GM19324 (cell line): ENCODE results near the gene NEU4.
"Not testable (repeated sequence)": the region's sequence is repeated elsewhere in the genome, so short reads cannot be mapped to it uniquely, and the experiment has no call there.

ENCODE experiments used
- ATAC-seq: cut with Tn5 transposase; IDR thresholded peaks from one replicate; pipeline ENCODE4 v1.9.1; 2021; ENCODE audit warnings: mild to moderate bottlenecking, moderate library complexity; ENCODE audit not compliant: unreplicated experiment, low FRiP score

The NEU4 gene

DNA sequence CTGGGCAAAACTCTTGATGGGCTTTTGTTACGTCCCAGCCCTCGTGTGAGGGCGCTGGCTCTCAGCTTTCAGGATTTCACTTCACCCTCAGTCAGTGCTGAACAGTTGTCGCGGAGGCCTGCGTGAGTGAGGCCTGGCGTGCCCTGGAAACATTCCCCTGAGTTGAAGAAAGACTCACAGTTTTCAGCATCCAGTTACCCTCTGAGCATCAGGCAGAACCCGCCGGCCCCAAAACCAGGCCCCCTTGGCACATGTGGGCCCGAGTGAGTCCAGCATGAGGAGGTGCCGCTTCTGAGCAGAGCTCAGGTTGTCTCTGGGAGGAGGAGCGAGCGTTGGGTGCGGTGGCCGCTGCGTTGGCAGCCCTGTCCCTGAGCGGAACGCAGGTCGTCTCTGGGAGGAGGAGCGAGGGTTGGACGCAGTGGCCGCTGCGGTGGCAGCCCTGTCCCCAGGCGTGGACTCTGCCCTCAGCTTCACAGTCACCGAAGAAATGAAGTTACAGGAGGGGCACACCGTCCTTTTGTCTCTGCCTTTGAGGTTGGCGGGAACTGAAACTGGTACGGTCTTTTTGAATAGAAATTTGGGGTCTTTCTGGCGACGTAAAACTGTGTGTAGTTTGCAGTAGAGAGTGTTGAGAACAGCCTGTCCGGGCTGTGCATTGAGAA is at the start of gene NEU4:
TSS of gene NEU4 (plus strand) at position 473 of the 662 bp plus-strand sequence. CDS start 5,292 bp downstream, outside the sequence.
- ATAC-seq, result no peak

- ATAC-seq, result not testable (repeated sequence)
Measured at GRCh38 chr2:241759893-241760292, 49.1 kb upstream of the NEU4 start.

DNA sequence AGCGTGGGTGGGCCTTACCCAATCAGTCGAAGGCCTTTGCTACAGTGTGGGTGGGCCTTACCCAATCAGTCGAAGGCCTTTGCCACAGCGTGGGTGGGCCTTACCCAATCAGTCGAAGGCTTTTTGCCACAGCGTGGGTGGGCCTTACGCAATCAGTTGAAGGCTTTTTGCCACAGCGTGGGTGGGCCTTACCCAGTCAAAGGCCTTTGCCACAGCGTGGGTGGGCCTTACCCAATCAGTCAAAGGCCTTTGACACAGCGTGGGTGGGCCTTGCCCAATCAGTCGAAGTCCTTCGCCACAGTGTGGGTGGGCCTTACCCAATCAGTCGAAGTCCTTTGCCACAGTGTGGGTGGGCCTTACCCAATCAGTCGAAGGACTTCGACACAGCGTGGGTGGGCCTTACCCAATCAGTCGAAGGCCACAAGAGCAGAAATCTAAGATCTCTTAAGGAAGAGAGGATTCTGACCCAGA is 48.7 kb upstream of the NEU4 start:
- ATAC-seq, result no peak

GRCh38 chr2:241762321-241762932 is 46.6 kb upstream of the NEU4 start:
- ATAC-seq, result no peak

GRCh38 chr2:241762933-241763369 is 46.0 kb upstream of the NEU4 start:
- no peak for ATAC-seq

- ATAC-seq, result no peak
Measured at GRCh38 chr2:241763551-241764274, 45.3 kb upstream of the NEU4 start.

DNA sequence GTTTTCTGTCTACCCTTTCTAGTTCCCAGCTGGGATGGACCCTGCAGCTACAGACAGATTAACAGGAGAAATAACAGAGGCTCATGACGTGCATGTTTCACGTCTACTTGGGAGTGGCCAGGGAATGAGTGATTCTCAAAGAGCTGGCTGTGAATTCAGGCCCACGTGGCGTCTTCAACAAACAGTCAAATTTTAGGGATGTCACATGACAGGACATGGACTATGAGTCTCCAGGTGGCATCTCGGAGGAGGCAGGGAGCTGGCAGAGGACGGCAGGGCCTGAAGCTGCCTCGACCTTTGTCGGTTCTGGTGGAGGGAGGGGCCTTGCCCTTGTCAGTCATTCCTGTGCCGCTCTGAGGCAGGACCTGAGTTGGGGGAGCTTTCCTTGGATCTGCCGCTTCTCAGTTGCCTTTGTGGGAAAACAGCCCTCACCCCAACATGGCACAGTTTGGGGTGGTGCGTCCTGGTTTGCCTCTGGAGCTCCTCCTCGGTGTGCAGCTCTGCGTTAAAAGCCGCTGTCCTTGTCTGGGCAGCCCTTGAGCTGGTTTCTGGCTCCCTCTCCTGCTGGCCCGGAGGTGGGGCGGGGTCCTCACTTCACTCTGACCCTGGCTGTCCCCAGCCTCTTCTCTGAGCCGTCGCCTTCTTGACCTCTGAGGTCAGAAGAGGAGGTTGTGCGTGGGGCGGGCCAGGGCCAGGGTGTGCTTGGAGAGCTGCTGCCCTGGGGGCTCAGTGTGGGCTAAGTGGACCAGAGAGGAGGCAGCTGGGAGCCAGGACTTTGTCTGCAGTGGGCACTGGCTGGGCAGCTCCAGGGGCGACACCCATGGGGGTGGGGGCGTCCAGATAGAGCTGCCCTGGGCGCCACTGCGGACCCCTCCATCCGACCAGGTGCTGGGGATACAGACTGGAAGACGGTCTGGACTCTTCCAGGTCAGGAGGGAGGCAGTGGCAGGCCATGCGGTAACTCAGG is 44.4 kb upstream of the NEU4 start:
- ATAC-seq, result no peak

- ATAC-seq, result no peak
Measured at GRCh38 chr2:241767464-241768250, 41.3 kb upstream of the NEU4 start.

DNA sequence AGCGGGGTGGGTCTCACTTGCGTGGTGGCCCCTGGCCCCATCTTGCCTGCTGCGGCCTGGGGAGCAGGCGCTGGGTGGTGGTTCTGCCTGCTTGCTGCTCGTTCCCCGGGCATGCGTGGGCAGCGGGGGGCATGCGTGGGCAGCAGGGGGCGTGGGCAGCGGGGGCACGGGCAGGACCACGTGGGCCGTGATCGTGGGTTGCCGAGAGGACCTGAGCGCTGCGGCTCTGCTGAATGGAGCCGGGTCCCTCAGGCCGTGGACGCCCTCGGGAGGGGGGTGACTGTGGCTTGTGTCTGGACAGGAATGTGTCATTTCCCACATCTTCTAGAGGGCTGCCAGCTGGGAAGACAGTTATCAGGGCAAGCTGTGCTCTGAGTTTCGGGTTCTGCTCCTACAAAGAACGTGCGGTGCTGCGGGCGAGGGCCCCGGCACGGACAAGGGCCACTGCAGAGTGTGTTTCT is 40.7 kb upstream of the NEU4 start:
- ATAC-seq, result no peak

GRCh38 chr2:241768850-241769249 is 40.1 kb upstream of the NEU4 start:
- ATAC-seq, result no peak

GRCh38 chr2:241769819-241770184 is 39.2 kb upstream of the NEU4 start:
- ATAC-seq, result no peak

GRCh38 chr2:241770185-241770935 is 38.6 kb upstream of the NEU4 start:
- ATAC-seq, result no peak

GRCh38 chr2:241770936-241771285 is 38.1 kb upstream of the NEU4 start:
- no peak for ATAC-seq

- ATAC-seq, result no peak
Measured at GRCh38 chr2:241771286-241772062, 37.5 kb upstream of the NEU4 start.

GRCh38 chr2:241772063-241772499 is 36.9 kb upstream of the NEU4 start:
- no peak for ATAC-seq

- no peak for ATAC-seq
Measured at GRCh38 chr2:241773511-241774418, 35.2 kb upstream of the NEU4 start.
